HEK293 (cell line): Measurements from ENCODE around the gene PARP11.

ENCODE experiments used
- KLF7 ChIP-seq: fragments of 450-650 bp; formaldehyde crosslinking; IDR thresholded peaks from 2 replicates; pipeline ENCODE4 v1.5.1; 2016; ENCODE audit warnings: missing biosample characterization, missing genetic modification characterization, borderline replicate concordance
- OSR2 ChIP-seq: fragments of 450-650 bp; formaldehyde crosslinking; IDR thresholded peaks from 2 replicates; pipeline ENCODE4 v1.5.1; 2016; ENCODE audit warnings: missing biosample characterization, missing genetic modification characterization
- ZNF624 ChIP-seq: fragments of 450-650 bp; formaldehyde crosslinking; IDR thresholded peaks from 2 replicates; pipeline ENCODE4 v1.5.1; 2017; ENCODE audit warnings: missing biosample characterization, missing genetic modification characterization
- ZNF660 ChIP-seq: fragments of 450-650 bp; IDR thresholded peaks from 2 replicates; pipeline ENCODE4 v1.5.1; 2018; ENCODE audit warnings: missing biosample characterization, mild to moderate bottlenecking, missing genetic modification characterization
- TF ChIP-seq, protein P1 (sequence below): fragments of 450-650 bp; formaldehyde crosslinking; IDR thresholded peaks from 2 replicates; pipeline ENCODE4 v1.5.1; 2016; ENCODE audit warnings: missing biosample characterization, missing genetic modification characterization

DNA sequence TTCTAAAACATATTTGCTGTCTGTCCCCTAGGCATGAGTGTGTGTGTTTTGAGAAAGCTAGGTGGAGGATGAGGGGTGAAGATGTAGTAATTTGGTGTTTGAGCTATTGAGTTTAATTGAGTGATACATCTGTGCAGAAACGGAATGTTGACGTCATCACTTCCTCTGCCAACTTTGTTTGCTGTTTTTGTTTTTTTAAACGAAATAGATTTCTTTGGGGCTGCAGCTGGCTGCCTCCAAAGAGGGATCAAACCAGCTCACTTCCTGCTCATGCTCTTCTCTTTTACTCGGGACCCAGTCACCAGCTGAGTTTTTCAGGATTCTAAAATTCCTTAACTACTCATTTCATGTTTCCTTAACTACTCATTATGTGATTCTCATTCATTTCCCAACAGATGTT lies 100.8 kb downstream of the PARP11 start:
- TF ChIP-seq OSR2: no peak
- TF ChIP-seq ZNF624 (tag by site-specific recombination): no peak
- TF ChIP-seq, protein P1, sequence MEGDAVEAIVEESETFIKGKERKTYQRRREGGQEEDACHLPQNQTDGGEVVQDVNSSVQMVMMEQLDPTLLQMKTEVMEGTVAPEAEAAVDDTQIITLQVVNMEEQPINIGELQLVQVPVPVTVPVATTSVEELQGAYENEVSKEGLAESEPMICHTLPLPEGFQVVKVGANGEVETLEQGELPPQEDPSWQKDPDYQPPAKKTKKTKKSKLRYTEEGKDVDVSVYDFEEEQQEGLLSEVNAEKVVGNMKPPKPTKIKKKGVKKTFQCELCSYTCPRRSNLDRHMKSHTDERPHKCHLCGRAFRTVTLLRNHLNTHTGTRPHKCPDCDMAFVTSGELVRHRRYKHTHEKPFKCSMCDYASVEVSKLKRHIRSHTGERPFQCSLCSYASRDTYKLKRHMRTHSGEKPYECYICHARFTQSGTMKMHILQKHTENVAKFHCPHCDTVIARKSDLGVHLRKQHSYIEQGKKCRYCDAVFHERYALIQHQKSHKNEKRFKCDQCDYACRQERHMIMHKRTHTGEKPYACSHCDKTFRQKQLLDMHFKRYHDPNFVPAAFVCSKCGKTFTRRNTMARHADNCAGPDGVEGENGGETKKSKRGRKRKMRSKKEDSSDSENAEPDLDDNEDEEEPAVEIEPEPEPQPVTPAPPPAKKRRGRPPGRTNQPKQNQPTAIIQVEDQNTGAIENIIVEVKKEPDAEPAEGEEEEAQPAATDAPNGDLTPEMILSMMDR (tag by site-specific recombination): no peak
- TF ChIP-seq ZNF660 (tag by site-specific recombination): no peak
- TF ChIP-seq KLF7 (tag by site-specific recombination): no peak
